HG03354 (cell line): ENCODE measurements around the gene ATM.
"Not testable (repeated sequence)": the region's sequence is repeated elsewhere in the genome, so short reads cannot be mapped to it uniquely, and the experiment has no call there.

ENCODE experiments used
- ATAC-seq: cut with Tn5 transposase; IDR thresholded peaks from one replicate; pipeline ENCODE4 v1.9.1; 2021; ENCODE audit warnings: mild to moderate bottlenecking; ENCODE audit not compliant: unreplicated experiment, poor library complexity, severe bottlenecking

Gene ATM

GRCh38 chr11:108343714-108344113 is 120.8 kb downstream of the ATM start:
- no peak for ATAC-seq

GRCh38 chr11:108345767-108346166 is 122.9 kb downstream of the ATM start:
- no peak for ATAC-seq

- no peak for ATAC-seq
Observed at GRCh38 chr11:108346451-108346850, 123.6 kb downstream of the ATM start.

- no peak for ATAC-seq
Observed at GRCh38 chr11:108351468-108351867, 128.6 kb downstream of the ATM start.

GRCh38 chr11:108364159-108364558 is 141.3 kb downstream of the ATM start:
- ATAC-seq: no peak

- ATAC-seq: no peak
Observed at GRCh38 chr11:108368134-108368533, 145.3 kb downstream of the ATM start.

- no peak for ATAC-seq
Observed at GRCh38 chr11:108369064-108369463, 146.2 kb downstream of the ATM start.

- ATAC-seq: no peak
Observed at GRCh38 chr11:108370315-108370714, 147.4 kb downstream of the ATM start.

GRCh38 chr11:108370990-108371389 is 148.1 kb downstream of the ATM start:
- no peak for ATAC-seq

GRCh38 chr11:108373505-108373904 is 150.6 kb downstream of the ATM start:
- ATAC-seq: not testable (repeated sequence)

GRCh38 chr11:108388576-108388975 is 165.7 kb downstream of the ATM start:
- ATAC-seq: no peak

- ATAC-seq: no peak
Observed at GRCh38 chr11:108392353-108392752, 169.5 kb downstream of the ATM start.

GRCh38 chr11:108393046-108393445 is 170.2 kb downstream of the ATM start:
- no peak for ATAC-seq

- no peak for ATAC-seq
Observed at GRCh38 chr11:108394744-108395284, 171.9 kb downstream of the ATM start.

GRCh38 chr11:108396672-108397071 is 173.8 kb downstream of the ATM start:
- ATAC-seq: not testable (repeated sequence)

- no peak for ATAC-seq
Observed at GRCh38 chr11:108398439-108398838, 175.6 kb downstream of the ATM start.

- no peak for ATAC-seq
Observed at GRCh38 chr11:108402241-108402640, 179.4 kb downstream of the ATM start.

GRCh38 chr11:108403052-108403451 is 180.2 kb downstream of the ATM start:
- ATAC-seq: no peak

GRCh38 chr11:108405706-108406105 is 182.8 kb downstream of the ATM start:
- ATAC-seq: no peak

- no peak for ATAC-seq
Observed at GRCh38 chr11:108414958-108415357, 192.1 kb downstream of the ATM start.

GRCh38 chr11:108417551-108417950 is 194.7 kb downstream of the ATM start:
- ATAC-seq: not testable (repeated sequence)
